Mammary epithelial cell (primary cell): ENCODE results near the gene TMEM120A.

Source experiments
- CTCF ChIP-seq, 2 donors: IDR thresholded peaks in 1 of 2; conservative IDR thresholded peaks in 1 of 2; 2 replicates each; pipeline ENCODE4 v1.5.1; 2011 to 2012; ENCODE audit warnings: inconsistent platforms in 2 of 2, low read length in 2 of 2, mild to moderate bottlenecking in 2 of 2, control low read depth in 1 of 2, low read depth in 1 of 2; ENCODE audit not compliant: insufficient read depth in 1 of 2; ENCODE audit errors: extremely low read depth in 1 of 2
- EZH2 ChIP-seq: IDR thresholded peaks from 2 replicates; pipeline ENCODE4 v1.6.1; 2012; ENCODE audit warnings: low read length, inconsistent platforms, borderline replicate concordance

GRCh38 chr7:75992083-75992755 is 2.2 kb downstream of the TMEM120A start:
- TF ChIP-seq CTCF (conservative IDR thresholded peaks at IDR 0.05 in 1 of 2, IDR thresholded peaks at IDR 0.05 in 1 of 2; ENCODE audit: extremely low read depth in 1 of 2, insufficient read depth in 1 of 2, low read depth in 1 of 2, low read length in 2 of 2), result no peak
- TF ChIP-seq EZH2, result no peak
